ENCODE data around the gene AFMID. TPM values are rescaled to one million over a fixed set of nuclear protein-coding genes. Genes with fewer than 3 reads are reported as not detected.

AFMID gene
- total and polyA plus RNA-seq, 2 of the 13 experiments (the other 11 are each of a cell fraction or from before 2014, with no cell fraction given), result 249 to 270 TPM

DNA sequence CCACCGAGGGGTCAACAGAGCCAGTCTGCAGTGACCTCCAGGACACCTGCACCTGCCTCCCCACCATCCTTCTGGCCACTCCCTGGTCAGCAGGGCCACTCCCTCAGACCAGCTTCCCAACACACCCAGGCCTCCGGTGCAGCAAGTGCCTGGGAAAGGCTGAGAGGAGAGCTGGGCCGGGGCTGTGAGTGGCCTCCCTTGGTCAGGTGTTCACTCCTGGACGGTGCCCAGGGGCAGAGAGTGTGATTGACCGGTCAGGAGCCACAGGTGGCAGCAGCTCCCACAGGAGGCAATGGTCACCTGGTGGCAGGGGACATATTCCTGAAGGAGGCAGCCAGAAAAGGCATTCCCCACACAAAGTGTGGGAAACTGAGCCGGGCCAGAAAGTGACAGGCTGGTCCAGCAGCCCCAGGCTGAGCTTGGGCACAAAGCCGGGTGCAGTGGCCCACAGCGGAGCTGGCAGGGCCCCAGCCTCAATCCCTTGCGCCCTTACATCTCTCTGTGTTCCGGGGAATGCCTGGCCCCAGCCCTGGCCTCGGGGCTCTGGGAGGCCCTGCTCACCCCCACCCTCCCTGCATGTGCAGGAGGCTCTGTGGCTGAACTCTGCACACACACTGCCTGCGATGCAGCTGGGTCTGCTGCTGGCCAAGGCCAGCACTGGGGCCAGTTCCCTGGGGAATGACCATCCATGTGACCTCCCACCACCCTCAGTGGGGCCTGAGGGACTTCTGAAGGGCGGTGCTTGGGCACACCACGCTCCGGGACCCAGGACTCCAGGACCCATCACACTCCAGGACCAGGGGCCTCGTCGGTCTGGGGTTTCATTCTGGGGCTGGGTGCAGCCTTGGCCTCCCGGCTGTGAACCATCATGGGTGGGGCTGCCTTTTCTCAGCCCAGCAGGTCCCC, 42.2 kb upstream of the AFMID start (continued):
- TF ChIP-seq ZNF407 (CRISPR knock-in tag; IDR thresholded peaks at IDR 0.05; ENCODE audit: not compliant biosample characterization) (no peak), ZNF256 (CRISPR knock-in tag; conservative IDR thresholded peaks at IDR 0.05) (0 out of 2 replicates have a peak, but pooled peaks have one; percentile 18), ZBTB38 (CRISPR knock-in tag; IDR thresholded peaks at IDR 0.05) (no peak), NFATC3 (CRISPR knock-in tag; IDR thresholded peaks at IDR 0.05) (no peak), ZNF616 (CRISPR knock-in tag; IDR thresholded peaks at IDR 0.05; ENCODE audit: low read depth) (0 out of 2 replicates have a peak, but pooled peaks have one; percentile 19), HNRNPLL (IDR thresholded peaks at IDR 0.05; ENCODE audit: low read depth, low read length, poor library complexity, severe bottlenecking) (peak; percentile 24), NFYB (CRISPR knock-in tag; IDR thresholded peaks at IDR 0.05) (no peak), ZNF569 (CRISPR knock-in tag; IDR thresholded peaks at IDR 0.05; ENCODE audit: borderline replicate concordance) (no peak), ZNF18 (CRISPR knock-in tag; IDR thresholded peaks at IDR 0.05; ENCODE audit: insufficient replicate concordance) (peak; percentile 20), ZNF558 (CRISPR knock-in tag; IDR thresholded peaks at IDR 0.05; ENCODE audit: borderline replicate concordance) (0 out of 2 replicates have a peak, but pooled peaks have one; percentile 51), ATF6 (CRISPR knock-in tag; conservative IDR thresholded peaks at IDR 0.05) (0 out of 2 replicates have a peak, but pooled peaks have one; percentile 15), ZNF773 (CRISPR knock-in tag; IDR thresholded peaks at IDR 0.05; ENCODE audit: borderline replicate concordance) (0 out of 2 replicates have a peak, but pooled peaks have one; percentile 87), ARID2 (CRISPR knock-in tag; IDR thresholded peaks at IDR 0.05; ENCODE audit: borderline replicate concordance) (peak; percentile 69; the same call in 1 of the 2 replicates)
- TF ChIP-seq, protein P1, sequence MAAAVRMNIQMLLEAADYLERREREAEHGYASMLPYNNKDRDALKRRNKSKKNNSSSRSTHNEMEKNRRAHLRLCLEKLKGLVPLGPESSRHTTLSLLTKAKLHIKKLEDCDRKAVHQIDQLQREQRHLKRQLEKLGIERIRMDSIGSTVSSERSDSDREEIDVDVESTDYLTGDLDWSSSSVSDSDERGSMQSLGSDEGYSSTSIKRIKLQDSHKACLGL (CRISPR knock-in tag; IDR thresholded peaks at IDR 0.05), result peak; percentile 90

Measured in HepG2 (cell line).